Peyer's patch (tissue), 4 donors: ENCODE results near the gene GUF1. TPM values are rescaled to one million over a fixed set of nuclear protein-coding genes. Genes with fewer than 3 reads are reported as not detected.

Source experiments
- DNase-seq, 3 donors: peaks; one replicate each; pipeline ENCODE4 v3.0.0-alpha.2; 2017 to 2019
- H3K27ac ChIP-seq, 4 donors: fragments of 200-600 bp; sonication (generic); one replicate each; pipeline ENCODE4 v1.5.1; 2016 to 2019
- H3K27me3 ChIP-seq, 2 donors: fragments of 200-600 bp; sonication (generic); one replicate each; pipeline ENCODE4 v1.5.1; 2019
- H3K36me3 ChIP-seq, 3 donors: fragments of 200-600 bp; sonication (generic); one replicate each; pipeline ENCODE4 v1.5.1; 2016 to 2019
- H3K4me1 ChIP-seq, 4 donors: fragments of 200-600 bp; sonication (generic); one replicate each; pipeline ENCODE4 v1.5.1; 2016 to 2019
- H3K4me3 ChIP-seq, 4 donors: fragments of 200-600 bp; sonication (generic); 1 replicate in 3 of 4; 2 replicates in 1 of 4; pipeline ENCODE4 v1.5.1; 2016 to 2019; ENCODE audit warnings: mild to moderate bottlenecking in 1 of 4
- H3K9me3 ChIP-seq, 4 donors: fragments of 200-600 bp; sonication (generic); one replicate each; pipeline ENCODE4 v1.5.1; 2016 to 2019; ENCODE audit warnings: mild to moderate bottlenecking in 1 of 4
- CTCF ChIP-seq, 6 experiments: fragments of 450-650 bp in 4 of 6; fragments of 200-600 bp in 2 of 6; sonication (generic) in 1 of 6; IDR thresholded peaks; one replicate each; pipeline ENCODE4 v1.5.1; 2017 to 2019; ENCODE audit warnings: antibody characterized with exemption in 6 of 6, mild to moderate bottlenecking in 3 of 6, moderate library complexity in 1 of 6
- POLR2A ChIP-seq, 2 donors: fragments of 450-650 bp; IDR thresholded peaks; one replicate each; pipeline ENCODE4 v1.5.1; 2017; ENCODE audit warnings: antibody characterized with exemption in 2 of 2, mild to moderate bottlenecking in 2 of 2, moderate library complexity in 2 of 2
- total RNA-seq, 4 donors: library from RNA; depleted of rRNA; stranded (reverse); fragments of >200 nt; gene quantifications; one replicate each; pipeline ENCODE4 v1.1.0, GENCODE V29; 2016

GUF1 gene
- total RNA-seq, 4 donors from 2014 or later = 14.6 to 26.6 (median 17.9) TPM

GRCh38 chr4:44704673-44705072 is 26.5 kb downstream of the GUF1 start:
- DNase-seq = no peak
- Histone ChIP-seq H3K4me1 (no peaks in the 10 kb centered on the region), H3K9me3 (no peaks in the 10 kb centered on the region), H3K4me3 (no peak overlapping the region), H3K36me3 (peaks cover 0 to 56% (median 0%) of the 10 kb centered on the region in 3 donors), H3K27me3 (no peaks in the 10 kb centered on the region), H3K27ac (no peak overlapping the region)
- TF ChIP-seq POLR2A (IDR thresholded peaks at IDR 0.05) = no peak
- no peak for TF ChIP-seq CTCF (IDR thresholded peaks at IDR 0.05)

DNA sequence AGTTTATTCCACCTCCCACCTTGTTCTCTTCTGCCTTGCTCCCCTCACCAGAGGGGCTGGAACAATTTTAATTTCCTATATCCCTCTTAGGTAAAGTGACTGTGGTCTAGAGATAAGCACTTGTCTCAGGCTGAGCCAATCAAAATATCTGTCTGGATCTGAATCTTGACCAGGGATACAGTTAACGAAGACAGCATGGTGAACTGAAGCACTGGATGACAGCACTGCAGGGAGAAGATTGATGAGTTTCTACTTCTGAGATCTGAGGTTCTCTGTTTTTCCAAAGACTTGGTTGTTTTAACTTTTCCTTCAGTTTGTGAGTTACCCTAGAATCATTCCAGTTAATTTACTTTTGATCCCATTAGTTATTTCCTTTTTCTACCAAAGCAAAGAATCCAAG is 34.9 kb downstream of the GUF1 start:
- TF ChIP-seq POLR2A (IDR thresholded peaks at IDR 0.05) = no peak
- no peak for TF ChIP-seq CTCF (IDR thresholded peaks at IDR 0.05)
- Histone ChIP-seq H3K4me1 (no peaks in the 10 kb centered on the region), H3K27me3 (no peaks in the 10 kb centered on the region), H3K4me3 (no peak overlapping the region), H3K9me3 (no peaks in the 10 kb centered on the region), H3K27ac (no peak overlapping the region), H3K36me3 (peaks cover 0 to 4% (median 0%) of the 10 kb centered on the region in 3 donors)
- no peak for DNase-seq

DNA sequence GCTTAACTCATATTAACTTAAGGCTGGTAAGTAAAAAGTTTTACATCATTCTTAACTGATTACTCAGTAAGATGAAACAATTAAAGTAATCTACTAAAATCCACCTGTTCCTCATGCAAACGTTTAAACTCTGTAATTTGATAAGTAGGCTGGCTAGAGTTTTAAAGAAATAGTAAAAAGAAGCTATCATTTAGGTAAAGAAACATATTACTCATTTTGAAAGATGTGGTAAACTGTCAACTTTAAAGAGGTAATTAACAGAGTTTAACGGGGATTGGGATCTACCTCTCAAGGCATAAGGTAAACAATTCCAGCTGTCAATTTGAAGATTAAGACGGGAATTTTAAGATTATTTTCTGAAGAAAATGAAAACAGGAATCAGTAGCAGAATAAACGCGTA is 38.4 kb downstream of the GUF1 start:
- H3K27ac ChIP-seq = no peak overlapping the region
- H3K9me3 ChIP-seq = no peaks in the 10 kb centered on the region
- no peaks in the 10 kb centered on the region for H3K4me1 ChIP-seq
- no peaks in the 10 kb centered on the region for H3K27me3 ChIP-seq
- no peak for DNase-seq
- H3K4me3 ChIP-seq = no peak overlapping the region
- TF ChIP-seq POLR2A (IDR thresholded peaks at IDR 0.05) (no peak), CTCF (IDR thresholded peaks at IDR 0.05) (no peak)
- H3K36me3 ChIP-seq = no peaks in the 10 kb centered on the region

DNA sequence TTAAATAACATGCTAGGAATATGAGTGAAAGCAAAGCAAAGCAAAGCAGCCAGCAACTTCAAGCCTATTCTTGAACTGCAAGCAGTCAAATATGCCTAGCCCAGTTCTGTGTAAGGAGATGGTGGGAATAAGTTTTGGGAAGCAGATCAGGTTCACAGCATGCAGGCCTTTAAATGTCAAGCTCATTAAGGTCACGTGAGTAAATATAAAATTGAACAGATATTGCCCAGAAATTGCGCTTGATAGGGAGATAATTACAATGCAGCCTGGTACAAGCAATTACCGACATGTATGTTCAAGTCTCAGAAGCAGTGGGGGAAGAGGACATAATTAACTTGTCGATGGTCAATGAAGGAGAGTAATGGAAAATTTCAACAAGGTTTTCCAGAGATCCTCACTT is 42.2 kb downstream of the GUF1 start:
- no peak for DNase-seq
- Histone ChIP-seq H3K36me3 (no peaks in the 10 kb centered on the region), H3K27me3 (no peaks in the 10 kb centered on the region), H3K4me3 (no peak overlapping the region), H3K27ac (no peak overlapping the region), H3K9me3 (no peaks in the 10 kb centered on the region), H3K4me1 (peaks cover 0 to 12% (median 1%) of the 10 kb centered on the region in 4 donors)
- no peak for TF ChIP-seq POLR2A (IDR thresholded peaks at IDR 0.05)
- no peak for TF ChIP-seq CTCF (IDR thresholded peaks at IDR 0.05)

DNA sequence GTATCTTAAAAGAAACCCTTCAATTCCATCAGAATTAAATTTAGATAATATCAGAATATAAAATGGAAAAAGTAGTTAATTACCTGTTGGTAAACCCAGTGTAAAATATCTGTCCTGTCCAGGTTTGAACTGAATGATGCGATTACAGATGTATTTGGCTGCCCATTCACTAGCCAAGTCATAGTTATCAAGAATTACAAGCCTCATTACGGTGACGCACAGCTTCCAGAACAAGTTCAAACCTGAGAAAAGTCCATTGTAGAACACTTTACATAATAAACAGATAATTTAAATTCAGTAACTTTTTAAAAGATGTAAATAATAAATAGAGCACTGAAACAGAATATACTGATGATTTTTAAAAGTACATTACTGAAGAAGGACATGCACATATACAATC is 43.8 kb downstream of the GUF1 start:
- Histone ChIP-seq H3K27ac (no peak overlapping the region), H3K4me3 (no peak overlapping the region), H3K36me3 (no peaks in the 10 kb centered on the region), H3K9me3 (no peaks in the 10 kb centered on the region), H3K27me3 (no peaks in the 10 kb centered on the region), H3K4me1 (peaks cover 0 to 16% (median 4%) of the 10 kb centered on the region in 4 donors)
- TF ChIP-seq POLR2A (IDR thresholded peaks at IDR 0.05) = no peak
- no peak for TF ChIP-seq CTCF (IDR thresholded peaks at IDR 0.05)
- no peak for DNase-seq

- no peak for DNase-seq
- TF ChIP-seq POLR2A (IDR thresholded peaks at IDR 0.05) (no peak), CTCF (IDR thresholded peaks at IDR 0.05) (no peak)
- Histone ChIP-seq H3K27me3 (no peaks in the 10 kb centered on the region), H3K36me3 (no peaks in the 10 kb centered on the region), H3K4me1 (peaks cover 0 to 18% (median 6%) of the 10 kb centered on the region in 4 donors), H3K9me3 (no peaks in the 10 kb centered on the region), H3K27ac (no peak overlapping the region), H3K4me3 (peak overlapping the region; percentile 61 to 82 (median 68))
Observed at GRCh38 chr4:44725166-44725565, 46.9 kb downstream of the GUF1 start.
